ENCODE measurements around the gene NADSYN1.
A peak's percentile ranks its signal among the peaks of the same experiment; 100 is the strongest.

The NADSYN1 gene

DNA sequence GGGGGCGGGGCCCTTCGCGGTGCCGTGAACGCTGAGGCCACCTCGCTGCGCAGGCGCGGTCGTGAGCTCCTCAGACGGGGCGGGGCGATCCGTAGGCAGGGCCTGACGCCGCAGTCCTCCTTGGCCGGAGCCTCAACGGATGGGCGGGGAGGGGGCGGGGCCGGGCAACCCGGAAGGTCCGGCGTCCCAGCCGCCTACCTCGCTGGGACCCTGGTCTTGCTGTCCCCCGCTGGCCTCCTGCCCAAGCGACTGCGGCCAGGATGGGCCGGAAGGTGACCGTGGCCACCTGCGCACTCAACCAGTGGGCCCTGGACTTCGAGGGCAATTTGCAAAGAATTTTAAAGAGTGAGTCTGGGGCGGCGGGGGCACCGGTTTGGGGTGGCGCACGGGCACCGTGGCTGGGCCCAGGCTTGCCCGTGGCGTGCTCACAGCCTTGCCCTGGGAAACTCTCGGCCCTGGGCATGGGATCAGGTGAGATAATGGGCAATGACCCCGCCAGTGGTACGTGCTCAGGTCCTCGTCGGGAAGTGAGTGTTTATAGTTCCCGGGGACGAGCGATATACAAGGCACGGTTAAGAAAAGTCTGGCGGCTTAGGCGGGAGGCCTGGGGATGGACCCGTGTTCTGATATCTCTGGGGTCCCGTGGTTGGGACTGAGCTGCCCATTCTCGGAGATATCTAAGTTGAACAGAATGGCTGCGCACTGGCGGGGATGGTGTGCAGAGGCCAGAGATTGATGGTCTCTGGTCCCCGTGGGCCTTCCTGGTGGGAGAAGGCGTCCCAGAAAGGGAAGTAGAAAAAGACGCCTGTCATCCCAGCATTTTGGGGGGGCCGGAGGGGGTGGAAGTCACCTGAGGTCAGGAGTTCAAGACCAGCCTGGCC is at the start of gene NADSYN1:
Gene NADSYN1 (plus strand): TSS at position 167 of the 881 bp plus-strand sequence. CDS start 94 bp downstream, at position 261.
- H3K79me2 ChIP-seq (ENCODE audit: low read length), result peaks cover 36% of the 10 kb centered on the region
- peak within 1 kb of the TSS; percentile 92 for H3K4me3 ChIP-seq (ENCODE audit: low read length)
- H3K36me3 ChIP-seq (replicated peaks; ENCODE audit: low read depth, low read length), result peaks cover 38% of the 10 kb centered on the region
- H3K27ac ChIP-seq (ENCODE audit: low read length), result 0 out of 2 replicates have a peak within 1 kb of the TSS, but pooled peaks have one; percentile 1
- H3K9me3 ChIP-seq (ENCODE audit: insufficient read depth, low read length), result no peaks in the 10 kb centered on the region
- H3K4me1 ChIP-seq (ENCODE audit: low read length), result peaks cover 22% of the 10 kb centered on the region
- H3K9ac ChIP-seq (ENCODE audit: low read length), result peak within 1 kb of the TSS; percentile 86
- peak within 1 kb of the TSS; percentile 85 for H3K4me2 ChIP-seq (ENCODE audit: low read length)
- H3K27me3 ChIP-seq (ENCODE audit: low read depth, low read length), result no peaks in the 10 kb centered on the region
- 0 out of 2 replicates have a peak, but pooled peaks cover 11% of the 10 kb centered on the region for H4K20me1 ChIP-seq (ENCODE audit: insufficient read depth, low read length)
- peak within 1 kb of the TSS; percentile 77; the same call in 1 of the 2 replicates for H2AFZ ChIP-seq (ENCODE audit: low read depth, low read length)
- TF ChIP-seq, protein P1, sequence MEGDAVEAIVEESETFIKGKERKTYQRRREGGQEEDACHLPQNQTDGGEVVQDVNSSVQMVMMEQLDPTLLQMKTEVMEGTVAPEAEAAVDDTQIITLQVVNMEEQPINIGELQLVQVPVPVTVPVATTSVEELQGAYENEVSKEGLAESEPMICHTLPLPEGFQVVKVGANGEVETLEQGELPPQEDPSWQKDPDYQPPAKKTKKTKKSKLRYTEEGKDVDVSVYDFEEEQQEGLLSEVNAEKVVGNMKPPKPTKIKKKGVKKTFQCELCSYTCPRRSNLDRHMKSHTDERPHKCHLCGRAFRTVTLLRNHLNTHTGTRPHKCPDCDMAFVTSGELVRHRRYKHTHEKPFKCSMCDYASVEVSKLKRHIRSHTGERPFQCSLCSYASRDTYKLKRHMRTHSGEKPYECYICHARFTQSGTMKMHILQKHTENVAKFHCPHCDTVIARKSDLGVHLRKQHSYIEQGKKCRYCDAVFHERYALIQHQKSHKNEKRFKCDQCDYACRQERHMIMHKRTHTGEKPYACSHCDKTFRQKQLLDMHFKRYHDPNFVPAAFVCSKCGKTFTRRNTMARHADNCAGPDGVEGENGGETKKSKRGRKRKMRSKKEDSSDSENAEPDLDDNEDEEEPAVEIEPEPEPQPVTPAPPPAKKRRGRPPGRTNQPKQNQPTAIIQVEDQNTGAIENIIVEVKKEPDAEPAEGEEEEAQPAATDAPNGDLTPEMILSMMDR (IDR thresholded peaks at IDR 0.05; ENCODE audit: low read depth, low read length), result peak; percentile 28
- no peak for TF ChIP-seq EZH2phosphoT487 (IDR thresholded peaks at IDR 0.05; ENCODE audit: low read depth)

DNA sequence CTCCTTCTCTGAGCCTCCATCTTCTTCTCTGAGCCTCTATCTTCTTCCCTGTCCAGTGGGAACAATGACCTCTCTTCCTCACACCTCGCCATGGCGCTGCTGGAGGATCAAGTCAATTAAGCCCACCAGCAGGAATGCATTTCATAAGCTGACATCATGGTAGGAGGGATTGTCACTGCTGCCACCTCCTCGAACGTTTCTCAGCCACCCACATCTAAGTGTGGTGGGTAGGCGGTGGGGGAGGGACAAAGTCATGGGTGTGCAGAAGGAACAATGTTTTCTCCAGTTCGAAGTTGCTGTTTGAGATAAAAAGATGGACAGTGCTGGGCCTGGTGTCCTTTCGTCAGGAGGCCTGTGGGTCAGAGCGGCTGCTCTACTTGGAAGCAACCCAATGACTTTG is 48.8 kb upstream of the NADSYN1 start:
- no peak overlapping the region for H3K27ac ChIP-seq (ENCODE audit: low read length)
- no peaks in the 10 kb centered on the region for H3K36me3 ChIP-seq (replicated peaks; ENCODE audit: low read depth, low read length)
- H2AFZ ChIP-seq (ENCODE audit: low read depth, low read length), result no peak overlapping the region
- H3K9ac ChIP-seq (ENCODE audit: low read length), result no peak overlapping the region
- H4K20me1 ChIP-seq (ENCODE audit: insufficient read depth, low read length), result no peaks in the 10 kb centered on the region
- TF ChIP-seq, protein P1 (IDR thresholded peaks at IDR 0.05; ENCODE audit: low read depth, low read length), result no peak
- TF ChIP-seq EZH2phosphoT487 (IDR thresholded peaks at IDR 0.05; ENCODE audit: low read depth), result no peak
- H3K4me1 ChIP-seq (ENCODE audit: low read length), result no peaks in the 10 kb centered on the region
- H3K9me3 ChIP-seq (ENCODE audit: insufficient read depth, low read length), result no peaks in the 10 kb centered on the region
- H3K27me3 ChIP-seq (ENCODE audit: low read depth, low read length), result no peaks in the 10 kb centered on the region
- no peaks in the 10 kb centered on the region for H3K79me2 ChIP-seq (ENCODE audit: low read length)
- H3K4me2 ChIP-seq (ENCODE audit: low read length), result no peak overlapping the region
- H3K4me3 ChIP-seq (ENCODE audit: low read length), result no peak overlapping the region

DNA sequence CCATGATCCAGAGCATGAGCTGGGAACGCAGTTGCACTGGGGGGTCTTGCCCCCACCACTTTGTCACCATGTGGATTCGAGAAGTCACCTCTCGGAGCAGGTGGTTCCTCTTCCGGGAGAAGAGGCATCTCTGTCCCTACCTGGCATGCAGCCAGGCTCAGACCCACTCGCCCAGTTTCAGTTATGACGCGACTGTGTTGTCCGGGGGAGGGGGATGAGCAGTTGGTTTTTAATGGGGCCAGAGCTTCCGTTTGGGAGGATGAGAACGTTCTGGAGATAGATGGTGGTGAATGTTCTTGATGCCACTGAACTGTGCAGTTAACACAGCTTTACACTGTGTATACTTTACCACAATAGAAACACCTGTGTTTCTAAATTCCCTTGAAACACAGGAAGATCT is 46.3 kb upstream of the NADSYN1 start:
- TF ChIP-seq, protein P1 (IDR thresholded peaks at IDR 0.05; ENCODE audit: low read depth, low read length), result no peak
- no peak for TF ChIP-seq EZH2phosphoT487 (IDR thresholded peaks at IDR 0.05; ENCODE audit: low read depth)
- no peak overlapping the region for H3K9ac ChIP-seq (ENCODE audit: low read length)
- H3K79me2 ChIP-seq (ENCODE audit: low read length), result no peaks in the 10 kb centered on the region
- 0 out of 2 replicates have a peak, but pooled peaks cover 3% of the 10 kb centered on the region for H3K27me3 ChIP-seq (ENCODE audit: low read depth, low read length)
- no peaks in the 10 kb centered on the region for H3K36me3 ChIP-seq (replicated peaks; ENCODE audit: low read depth, low read length)
- H2AFZ ChIP-seq (ENCODE audit: low read depth, low read length), result no peak overlapping the region
- H3K4me3 ChIP-seq (ENCODE audit: low read length), result no peak overlapping the region
- no peaks in the 10 kb centered on the region for H3K4me1 ChIP-seq (ENCODE audit: low read length)
- no peak overlapping the region for H3K4me2 ChIP-seq (ENCODE audit: low read length)
- H3K9me3 ChIP-seq (ENCODE audit: insufficient read depth, low read length), result no peaks in the 10 kb centered on the region
- no peaks in the 10 kb centered on the region for H4K20me1 ChIP-seq (ENCODE audit: insufficient read depth, low read length)
- no peak overlapping the region for H3K27ac ChIP-seq (ENCODE audit: low read length)

DNA sequence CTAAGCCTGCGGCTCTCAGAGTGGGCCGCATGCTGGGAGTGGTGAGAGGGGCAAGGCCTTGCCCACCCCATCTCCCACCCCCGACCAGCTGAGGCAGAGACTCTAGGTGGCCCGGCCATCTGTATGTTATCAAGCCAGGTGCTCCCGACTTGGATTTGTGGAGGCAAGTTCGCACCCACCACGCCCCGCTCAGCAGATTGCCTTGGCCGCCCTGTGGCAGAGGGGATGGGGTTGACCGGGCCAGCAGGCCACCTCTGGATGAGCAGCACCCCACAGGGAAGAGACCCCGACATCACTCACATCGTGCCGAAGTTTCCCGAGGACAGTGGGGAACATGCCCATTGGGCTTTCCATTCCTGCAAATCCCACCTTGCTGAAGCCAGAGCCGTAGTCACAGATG is 45.6 kb upstream of the NADSYN1 start:
- H2AFZ ChIP-seq (ENCODE audit: low read depth, low read length), result no peak overlapping the region
- H3K4me2 ChIP-seq (ENCODE audit: low read length), result no peak overlapping the region

More for the DNA sequence above, 45.6 kb upstream of the NADSYN1 start:
- Histone ChIP-seq H3K4me3 (ENCODE audit: low read length) (no peak overlapping the region), H3K27me3 (ENCODE audit: low read depth, low read length) (peaks cover 10% of the 10 kb centered on the region; the same call in 1 of the 2 replicates), H3K36me3 (replicated peaks; ENCODE audit: low read depth, low read length) (no peaks in the 10 kb centered on the region), H3K27ac (ENCODE audit: low read length) (no peak overlapping the region), H3K79me2 (ENCODE audit: low read length) (no peaks in the 10 kb centered on the region), H3K9ac (ENCODE audit: low read length) (no peak overlapping the region), H4K20me1 (ENCODE audit: insufficient read depth, low read length) (no peaks in the 10 kb centered on the region), H3K4me1 (ENCODE audit: low read length) (no peaks in the 10 kb centered on the region), H3K9me3 (ENCODE audit: insufficient read depth, low read length) (no peaks in the 10 kb centered on the region)
- TF ChIP-seq, protein P1 (IDR thresholded peaks at IDR 0.05; ENCODE audit: low read depth, low read length), result no peak
- TF ChIP-seq EZH2phosphoT487 (IDR thresholded peaks at IDR 0.05; ENCODE audit: low read depth), result no peak
